ENCODE data around the gene APBB1.

DNA sequence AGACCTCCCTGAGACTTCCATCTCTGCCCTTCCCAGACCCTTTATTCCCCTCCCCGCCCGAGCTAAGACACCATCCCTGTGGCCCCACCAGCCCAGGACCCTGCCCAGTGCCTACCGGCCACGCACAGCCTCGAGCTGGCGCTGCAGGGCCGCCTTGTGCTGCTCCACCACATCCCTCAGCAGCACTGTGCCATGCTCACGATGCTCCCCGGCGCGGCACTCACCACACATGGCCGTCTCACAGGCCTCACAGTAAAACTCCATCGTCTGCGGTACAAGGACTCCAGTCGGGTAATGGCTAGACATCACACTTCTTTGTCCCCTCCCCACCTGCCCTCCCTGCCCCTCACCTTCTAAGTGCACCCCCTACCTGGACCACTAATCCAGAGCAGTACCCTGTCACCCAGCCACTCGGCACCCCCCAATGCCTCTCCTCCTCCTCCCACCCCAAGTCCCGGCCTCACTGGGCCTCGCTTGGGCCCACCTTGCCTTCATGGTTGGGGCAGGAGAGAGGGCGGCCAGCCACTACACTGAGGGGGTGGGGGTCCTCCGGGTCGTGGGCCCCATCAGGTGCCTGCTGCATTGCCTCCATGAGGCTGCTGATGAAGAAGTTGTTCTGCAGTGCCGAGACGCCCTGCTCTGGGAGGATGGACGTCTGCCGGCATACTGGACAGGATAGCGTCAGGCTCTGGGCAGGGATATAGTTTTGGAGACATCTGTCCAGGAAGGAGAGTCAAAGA, 38.9 kb upstream of the APBB1 start:
- TF ChIP-seq CTCF (IDR thresholded peaks at IDR 0.05) (no peak), POLR2A (IDR thresholded peaks at IDR 0.05) (no peak)
